GM19239 (cell line): ENCODE measurements around the gene PDE4D.
"Not testable (repeated sequence)": the region's sequence is repeated elsewhere in the genome, so short reads cannot be mapped to it uniquely, and the experiment has no call there.

Experiments
- DNase-seq: peaks from one replicate; pipeline ENCODE4 v3.0.0; 2011; ENCODE audit warnings: low spot score; ENCODE audit not compliant: insufficient read length
- FAIRE-seq: peaks from 2 replicates; lab custom pipeline; 2011; peaks lifted over from hg19 to GRCh38; lab: Jason Lieb, UNC

Gene PDE4D

GRCh38 chr5:59418808-59419207, 474.7 kb downstream of the PDE4D start:
- FAIRE-seq (no peak), DNase-seq (no peak)

- no peak for FAIRE-seq
- no peak for DNase-seq
Observed at GRCh38 chr5:59416451-59416850, 477.1 kb downstream of the PDE4D start.

- DNase-seq (no peak), FAIRE-seq (no peak)
Observed at GRCh38 chr5:59416026-59416425, 477.5 kb downstream of the PDE4D start.

GRCh38 chr5:59412428-59412827, 481.1 kb downstream of the PDE4D start:
- no peak for DNase-seq
- no peak for FAIRE-seq

- DNase-seq, FAIRE-seq: not testable (repeated sequence)
Observed at GRCh38 chr5:59408997-59409396, 484.5 kb downstream of the PDE4D start.

GRCh38 chr5:59407967-59408366, 485.6 kb downstream of the PDE4D start:
- DNase-seq (no peak), FAIRE-seq (no peak)

GRCh38 chr5:59401637-59402036, 491.9 kb downstream of the PDE4D start:
- FAIRE-seq = no peak
- DNase-seq = no peak

GRCh38 chr5:59394956-59395355, 498.6 kb downstream of the PDE4D start:
- DNase-seq, FAIRE-seq: not testable (repeated sequence)

- FAIRE-seq (no peak), DNase-seq (no peak)
Observed at GRCh38 chr5:59393585-59394420, 499.7 kb downstream of the PDE4D start.

GRCh38 chr5:59391576-59391975, 501.9 kb downstream of the PDE4D start:
- DNase-seq = no peak
- FAIRE-seq = no peak

- DNase-seq = no peak
- no peak for FAIRE-seq
Observed at GRCh38 chr5:59390989-59391388, 502.5 kb downstream of the PDE4D start.

GRCh38 chr5:59390074-59390659, 503.4 kb downstream of the PDE4D start:
- DNase-seq = no peak
- peak; percentile 58 for FAIRE-seq

GRCh38 chr5:59387127-59387526, 506.4 kb downstream of the PDE4D start:
- no peak for DNase-seq
- FAIRE-seq = no peak

GRCh38 chr5:59385700-59386099, 507.8 kb downstream of the PDE4D start:
- DNase-seq = no peak
- no peak for FAIRE-seq

- DNase-seq (no peak), FAIRE-seq (peak; percentile 71)
Observed at GRCh38 chr5:59380350-59380951, 513.1 kb downstream of the PDE4D start.

- DNase-seq, FAIRE-seq: not testable (repeated sequence)
Observed at GRCh38 chr5:59374036-59374435, 519.5 kb downstream of the PDE4D start.

- DNase-seq (no peak), FAIRE-seq (no peak)
Observed at GRCh38 chr5:59371525-59372127, 521.9 kb downstream of the PDE4D start.

- no peak for DNase-seq
- FAIRE-seq = no peak
Observed at GRCh38 chr5:59368951-59369350, 524.6 kb downstream of the PDE4D start.

- DNase-seq (no peak), FAIRE-seq (peak; percentile 83)
Observed at GRCh38 chr5:59367791-59368394, 525.6 kb downstream of the PDE4D start.

- FAIRE-seq = no peak
Observed at GRCh38 chr5:59366784-59367183, 526.7 kb downstream of the PDE4D start.

More at GRCh38 chr5:59366784-59367183, 526.7 kb downstream of the PDE4D start:
- DNase-seq = no peak
